GM12873 (cell line): ENCODE results near the gene LDAH.

Experiments used
- TF ChIP-seq, protein P1 (sequence below): IDR thresholded peaks from 2 replicates; pipeline ENCODE4 v1.5.1; 2012; ENCODE audit warnings: low read depth, mild to moderate bottlenecking, moderate library complexity, low read length, control low read depth; ENCODE audit not compliant: insufficient read depth; ENCODE audit errors: missing control alignments

The LDAH gene

DNA sequence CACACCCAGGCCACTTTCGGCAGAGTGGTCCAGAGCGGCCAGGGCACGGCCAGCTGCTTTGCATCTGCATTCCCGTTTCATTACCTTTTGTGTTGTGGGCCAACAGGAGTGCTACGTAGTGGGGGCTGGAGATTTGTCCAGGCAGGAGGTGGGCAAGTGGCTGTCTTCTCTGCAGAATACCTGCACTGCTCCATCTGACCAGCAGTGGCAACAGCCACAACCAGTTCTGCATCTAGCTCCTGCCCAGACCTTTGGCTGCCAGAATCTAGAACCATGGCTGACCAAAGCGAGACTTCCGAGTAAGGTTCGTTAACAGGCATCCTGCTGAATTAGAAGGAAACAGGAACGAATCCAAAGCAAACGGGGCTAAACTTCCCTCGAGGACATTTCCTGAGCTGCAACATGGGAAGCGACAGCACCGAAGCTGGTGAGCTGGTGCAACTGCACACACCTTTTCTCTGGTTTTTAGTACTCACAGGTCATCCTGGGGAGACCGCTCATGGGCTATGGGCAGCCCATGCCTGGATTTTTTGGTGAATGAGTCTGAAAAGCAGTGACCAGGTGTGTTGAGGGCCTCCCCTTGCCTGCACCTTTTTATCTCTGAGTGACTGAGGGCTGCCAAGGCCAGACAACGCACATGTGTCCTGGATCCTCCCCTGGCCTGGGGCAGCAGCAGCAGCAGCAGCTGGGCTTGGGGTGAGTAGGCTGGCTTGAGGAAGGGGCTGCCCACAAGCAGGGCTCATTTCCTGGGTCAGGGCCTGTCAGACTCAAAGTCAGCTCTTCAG lies 145.4 kb downstream of the LDAH start:
- TF ChIP-seq, protein P1, sequence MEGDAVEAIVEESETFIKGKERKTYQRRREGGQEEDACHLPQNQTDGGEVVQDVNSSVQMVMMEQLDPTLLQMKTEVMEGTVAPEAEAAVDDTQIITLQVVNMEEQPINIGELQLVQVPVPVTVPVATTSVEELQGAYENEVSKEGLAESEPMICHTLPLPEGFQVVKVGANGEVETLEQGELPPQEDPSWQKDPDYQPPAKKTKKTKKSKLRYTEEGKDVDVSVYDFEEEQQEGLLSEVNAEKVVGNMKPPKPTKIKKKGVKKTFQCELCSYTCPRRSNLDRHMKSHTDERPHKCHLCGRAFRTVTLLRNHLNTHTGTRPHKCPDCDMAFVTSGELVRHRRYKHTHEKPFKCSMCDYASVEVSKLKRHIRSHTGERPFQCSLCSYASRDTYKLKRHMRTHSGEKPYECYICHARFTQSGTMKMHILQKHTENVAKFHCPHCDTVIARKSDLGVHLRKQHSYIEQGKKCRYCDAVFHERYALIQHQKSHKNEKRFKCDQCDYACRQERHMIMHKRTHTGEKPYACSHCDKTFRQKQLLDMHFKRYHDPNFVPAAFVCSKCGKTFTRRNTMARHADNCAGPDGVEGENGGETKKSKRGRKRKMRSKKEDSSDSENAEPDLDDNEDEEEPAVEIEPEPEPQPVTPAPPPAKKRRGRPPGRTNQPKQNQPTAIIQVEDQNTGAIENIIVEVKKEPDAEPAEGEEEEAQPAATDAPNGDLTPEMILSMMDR = peak; percentile 63

DNA sequence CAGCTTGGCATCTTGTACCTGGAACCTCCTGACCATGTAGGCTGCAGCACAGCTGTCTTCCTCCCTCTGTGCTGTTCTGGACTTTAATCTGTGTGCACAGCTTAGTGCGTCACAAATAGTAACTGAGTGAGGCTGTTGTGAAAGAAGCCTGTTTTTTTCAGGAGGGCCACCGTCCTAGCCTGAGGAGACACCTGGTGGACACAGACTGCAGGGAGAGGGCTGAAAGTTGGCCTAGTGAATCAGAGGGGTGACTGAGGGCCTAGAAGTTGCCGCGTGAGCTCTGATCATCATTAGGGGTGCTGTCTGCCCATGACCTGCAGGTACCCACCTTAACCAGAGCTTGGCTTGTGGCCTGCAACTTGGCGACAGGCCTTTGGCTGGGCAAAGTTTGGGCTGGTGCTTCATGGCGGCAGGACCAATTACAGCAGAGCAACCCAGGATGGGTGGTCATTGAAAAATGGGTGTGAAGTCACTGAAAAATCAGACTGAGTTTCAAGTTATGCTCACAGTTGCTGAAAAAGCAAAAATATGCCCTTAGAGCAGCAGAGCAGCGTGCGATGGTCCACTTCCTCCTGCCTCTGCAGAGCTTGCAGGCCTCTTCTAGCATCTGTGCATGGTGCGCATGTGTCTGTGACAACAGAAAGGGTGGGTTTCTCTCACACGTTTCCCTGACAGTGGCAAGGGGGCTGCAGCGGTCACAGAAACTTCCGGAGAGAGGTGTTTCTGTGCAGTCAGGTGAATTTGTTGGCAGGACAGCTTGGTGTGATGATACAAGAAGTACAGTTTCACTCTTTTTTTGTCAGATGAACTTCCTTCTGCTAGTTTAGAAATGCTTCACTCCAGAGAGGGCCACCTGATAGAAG lies 146.3 kb downstream of the LDAH start:
- TF ChIP-seq, protein P1 = peak; percentile 39

DNA sequence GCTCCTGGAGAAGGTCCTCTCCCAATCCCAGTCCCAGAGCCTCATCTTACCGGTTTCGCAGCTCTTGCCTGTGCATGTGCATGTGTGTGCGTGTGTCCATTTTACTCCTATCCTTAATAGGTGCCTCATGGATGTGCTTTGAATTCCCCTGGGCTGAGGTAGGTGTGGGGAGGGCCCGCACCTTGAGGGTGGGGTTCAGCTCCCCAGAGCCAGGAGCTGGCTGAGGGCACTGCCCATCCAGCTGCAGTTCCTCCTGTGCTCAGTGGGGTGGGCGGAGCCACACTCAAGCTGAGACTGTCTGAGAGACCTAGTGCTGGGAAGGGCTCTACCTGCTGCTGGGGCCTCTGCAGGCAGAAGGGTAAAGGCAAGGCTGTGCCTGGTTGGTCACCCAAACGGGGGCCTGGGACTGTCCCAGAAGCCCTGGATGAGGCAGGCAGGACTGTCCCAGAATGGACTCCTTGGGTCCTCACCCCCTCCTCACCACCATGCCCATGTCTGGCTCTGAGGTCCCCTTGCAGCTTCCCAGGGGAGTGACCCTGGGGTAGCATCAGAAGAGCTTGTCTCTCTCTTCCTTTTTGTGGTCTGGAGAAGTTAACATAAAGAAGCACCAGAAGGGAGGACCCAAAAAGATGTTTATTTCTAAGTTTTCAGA lies 147.1 kb downstream of the LDAH start:
- TF ChIP-seq, protein P1 = peak; percentile 38

- TF ChIP-seq, protein P1 = no peak
Measured at GRCh38 chr2:20674974-20675679, 147.8 kb downstream of the LDAH start.

DNA sequence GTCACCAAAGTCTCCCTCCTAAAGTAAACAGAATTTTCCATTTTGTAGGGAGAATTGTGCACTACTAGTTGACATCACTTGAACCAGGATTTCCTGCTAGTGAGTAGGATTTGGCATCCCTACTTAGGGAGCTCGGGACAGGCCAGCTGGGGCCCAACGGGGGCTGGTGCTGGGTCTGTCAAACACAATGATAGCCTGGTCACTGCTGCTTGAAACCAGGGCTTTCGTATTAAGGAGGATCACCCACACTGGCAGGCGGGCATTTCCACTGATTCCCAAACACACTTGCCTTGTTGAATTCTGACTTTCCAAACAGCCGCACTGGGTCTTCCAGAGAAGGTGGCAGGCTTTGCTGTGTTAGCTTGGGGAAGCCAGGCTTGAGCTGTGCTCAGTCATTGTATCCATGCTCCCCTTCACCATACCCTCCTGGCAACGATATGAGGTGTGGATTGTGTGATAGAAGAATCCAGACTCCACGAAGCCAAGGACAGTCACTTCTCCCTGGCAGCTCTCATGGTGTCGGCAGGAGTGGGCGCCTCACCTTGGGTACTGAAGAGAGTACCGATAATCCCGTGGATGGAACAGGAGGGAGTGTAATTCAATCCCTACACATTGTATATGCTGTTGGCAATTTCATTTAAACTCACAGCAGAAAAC lies 148.5 kb downstream of the LDAH start:
- TF ChIP-seq, protein P1 = no peak

- TF ChIP-seq, protein P1 = no peak
Measured at GRCh38 chr2:20673686-20674308, 149.1 kb downstream of the LDAH start.
